ENCODE results near the gene PRRG4.
"Not testable (repeated sequence)": the region's sequence is repeated elsewhere in the genome, so short reads cannot be mapped to it uniquely, and the experiment has no call there.

DNA sequence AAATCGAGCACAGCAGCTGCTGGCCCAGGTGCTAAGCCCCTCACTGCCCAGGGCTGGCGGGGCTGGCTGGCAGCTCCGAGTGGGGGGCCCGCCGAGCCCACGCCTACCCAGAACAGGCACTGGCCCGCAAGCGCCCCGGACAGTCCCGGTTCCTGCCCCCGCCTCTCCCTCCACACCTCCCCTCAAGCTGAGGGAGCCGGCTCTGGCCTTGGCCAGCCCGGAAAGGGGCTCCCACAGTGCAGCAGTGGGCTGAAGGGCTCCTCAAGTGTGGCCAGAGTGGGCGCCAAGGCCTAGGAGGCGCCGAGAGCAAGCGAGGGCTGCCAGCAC is 58.6 kb downstream of the PRRG4 start:
- not testable (repeated sequence) for TF ChIP-seq POLR2A (IDR thresholded peaks at IDR 0.05)
- TF ChIP-seq, protein P1, sequence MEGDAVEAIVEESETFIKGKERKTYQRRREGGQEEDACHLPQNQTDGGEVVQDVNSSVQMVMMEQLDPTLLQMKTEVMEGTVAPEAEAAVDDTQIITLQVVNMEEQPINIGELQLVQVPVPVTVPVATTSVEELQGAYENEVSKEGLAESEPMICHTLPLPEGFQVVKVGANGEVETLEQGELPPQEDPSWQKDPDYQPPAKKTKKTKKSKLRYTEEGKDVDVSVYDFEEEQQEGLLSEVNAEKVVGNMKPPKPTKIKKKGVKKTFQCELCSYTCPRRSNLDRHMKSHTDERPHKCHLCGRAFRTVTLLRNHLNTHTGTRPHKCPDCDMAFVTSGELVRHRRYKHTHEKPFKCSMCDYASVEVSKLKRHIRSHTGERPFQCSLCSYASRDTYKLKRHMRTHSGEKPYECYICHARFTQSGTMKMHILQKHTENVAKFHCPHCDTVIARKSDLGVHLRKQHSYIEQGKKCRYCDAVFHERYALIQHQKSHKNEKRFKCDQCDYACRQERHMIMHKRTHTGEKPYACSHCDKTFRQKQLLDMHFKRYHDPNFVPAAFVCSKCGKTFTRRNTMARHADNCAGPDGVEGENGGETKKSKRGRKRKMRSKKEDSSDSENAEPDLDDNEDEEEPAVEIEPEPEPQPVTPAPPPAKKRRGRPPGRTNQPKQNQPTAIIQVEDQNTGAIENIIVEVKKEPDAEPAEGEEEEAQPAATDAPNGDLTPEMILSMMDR (IDR thresholded peaks at IDR 0.05) = not testable (repeated sequence)
